GM21737 (cell line): Measurements from ENCODE around the gene NCK2.

Source experiments
- ATAC-seq: cut with Tn5 transposase; IDR thresholded peaks from one replicate; pipeline ENCODE4 v1.9.1; 2021; ENCODE audit warnings: mild to moderate bottlenecking, moderate library complexity; ENCODE audit not compliant: unreplicated experiment

The NCK2 gene

DNA sequence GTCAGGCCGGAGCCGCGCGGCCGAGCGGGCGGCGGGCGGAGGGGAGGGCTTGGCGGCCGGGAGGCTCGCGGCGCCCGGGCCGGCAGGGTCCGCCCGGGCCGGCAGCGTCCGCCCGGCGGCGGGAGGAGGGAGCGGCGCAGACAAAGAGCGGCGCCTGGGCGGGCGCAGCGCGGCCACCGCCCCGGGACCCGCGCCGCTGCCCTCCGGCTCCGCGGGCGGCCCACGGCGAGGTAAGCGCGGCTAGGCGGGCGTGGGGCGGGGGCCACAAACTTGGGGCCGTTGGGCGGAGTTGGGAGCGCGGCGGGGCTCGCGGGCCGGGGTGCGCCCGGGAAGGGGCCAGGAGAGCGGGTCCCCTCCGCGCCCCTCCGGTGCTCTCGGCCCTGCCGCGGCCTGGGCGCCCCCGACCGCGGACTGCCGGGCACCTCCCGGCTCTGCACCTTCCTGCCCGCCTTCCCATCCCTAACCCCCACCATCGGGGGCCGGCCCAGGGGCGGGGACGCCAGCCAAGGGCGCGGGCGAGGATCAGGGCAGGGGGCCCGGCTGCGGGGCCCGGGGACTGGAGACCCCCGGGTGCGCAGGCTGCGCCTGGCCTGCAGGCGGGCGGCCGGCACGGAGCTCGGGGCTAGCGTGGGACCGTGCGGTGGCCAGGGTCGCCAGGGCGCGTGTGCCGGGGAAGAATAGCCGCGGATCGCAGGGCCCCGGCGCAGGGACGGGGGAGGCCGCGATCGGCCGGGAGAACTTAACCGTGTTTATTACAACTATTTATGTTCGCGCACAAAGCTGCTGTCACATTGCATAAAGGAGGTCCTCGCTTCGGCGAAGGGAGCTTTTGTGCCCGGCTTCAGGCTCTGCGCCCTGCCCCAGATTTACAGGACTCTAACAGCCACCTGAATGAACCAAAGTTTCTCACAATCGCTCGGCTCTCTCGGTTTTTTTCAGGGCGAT, at the start of gene NCK2:
NCK2 (plus strand) TSS at position 4 of the 945 bp plus-strand sequence. CDS start 110,152 bp downstream, outside the sequence.
- ATAC-seq, result peak; percentile 16

GRCh38 chr2:105697781-105698449, 46.8 kb upstream of the NCK2 start:
- no peak for ATAC-seq

DNA sequence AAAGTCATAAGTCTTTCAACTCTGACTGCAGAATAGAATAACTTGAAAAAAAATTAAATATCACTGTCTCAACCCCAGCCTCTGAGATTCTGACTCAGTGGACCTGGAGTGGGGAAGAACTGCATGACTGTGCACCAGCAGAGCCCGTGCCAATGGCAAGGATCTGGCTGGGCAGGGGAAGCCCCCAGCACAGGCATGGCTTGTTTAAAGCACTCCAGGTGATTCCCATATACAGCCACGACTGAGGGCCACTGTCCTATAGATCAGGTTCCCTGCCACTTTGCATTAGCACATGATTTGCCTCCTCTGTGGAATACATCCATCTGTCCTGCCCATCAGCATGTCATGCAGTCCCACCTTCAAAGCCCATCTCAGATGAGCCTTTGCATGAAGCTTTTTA, 45.9 kb upstream of the NCK2 start:
- no peak for ATAC-seq

GRCh38 chr2:105701042-105701441, 43.7 kb upstream of the NCK2 start:
- no peak for ATAC-seq

DNA sequence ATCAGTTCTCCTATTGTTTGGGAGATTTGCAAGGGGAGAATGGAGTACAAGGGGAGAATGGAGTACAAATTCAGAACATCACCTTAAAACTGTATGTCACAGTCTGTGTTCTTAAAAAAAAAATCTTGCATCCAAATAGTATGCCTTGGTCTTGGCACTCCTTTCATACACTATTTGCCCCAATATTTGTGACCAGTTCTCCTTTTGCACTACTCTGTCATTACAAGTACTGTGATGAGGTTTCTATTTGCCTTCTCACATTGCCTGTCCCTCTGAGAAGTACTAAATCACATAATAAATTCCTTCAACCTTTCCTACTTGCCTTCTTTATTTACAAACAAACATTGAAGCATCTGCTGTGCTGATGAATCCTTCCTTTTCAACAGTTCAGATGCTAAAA, 36.0 kb upstream of the NCK2 start:
- ATAC-seq, result no peak

DNA sequence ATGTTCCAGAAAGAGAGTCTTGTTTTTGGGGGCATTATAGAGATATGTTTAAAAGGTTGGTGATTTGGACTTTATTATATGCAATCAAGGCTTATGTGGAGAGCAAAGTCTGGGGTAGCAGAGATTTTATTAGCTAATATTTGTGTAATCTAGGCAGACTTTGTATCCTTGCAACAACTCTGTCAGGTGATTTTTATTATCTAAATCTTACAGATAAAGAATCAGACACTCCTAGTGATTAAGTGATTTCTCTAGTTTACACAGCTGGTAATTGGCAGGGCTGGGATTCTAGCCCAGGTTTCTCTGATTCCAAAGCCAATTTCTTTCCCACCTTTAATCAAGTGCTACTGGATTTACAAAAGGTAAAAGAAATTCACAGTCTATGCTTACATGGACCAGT, 33.3 kb upstream of the NCK2 start:
- ATAC-seq, result no peak

GRCh38 chr2:105712166-105712915, 32.4 kb upstream of the NCK2 start:
- ATAC-seq, result no peak

GRCh38 chr2:105712981-105713596, 31.6 kb upstream of the NCK2 start:
- no peak for ATAC-seq

DNA sequence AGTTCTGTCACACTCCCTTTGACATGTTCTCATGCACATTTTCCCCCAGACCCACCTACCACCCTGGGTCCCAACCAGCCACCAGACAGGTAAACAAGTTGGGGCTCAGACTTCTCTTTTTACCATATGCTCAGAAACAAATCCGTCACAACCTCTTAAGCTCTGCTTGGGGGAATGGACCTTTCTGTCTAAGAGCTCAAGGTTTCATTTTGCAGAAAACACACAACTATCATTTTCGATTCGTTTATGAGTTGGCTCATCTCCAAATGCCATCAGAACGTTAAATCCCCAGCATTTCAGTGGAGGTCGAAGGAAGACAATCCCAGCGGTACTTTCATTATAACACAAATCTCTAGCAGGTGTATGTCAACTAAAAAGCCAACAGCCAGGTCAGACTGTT, 30.6 kb upstream of the NCK2 start:
- ATAC-seq, result no peak

DNA sequence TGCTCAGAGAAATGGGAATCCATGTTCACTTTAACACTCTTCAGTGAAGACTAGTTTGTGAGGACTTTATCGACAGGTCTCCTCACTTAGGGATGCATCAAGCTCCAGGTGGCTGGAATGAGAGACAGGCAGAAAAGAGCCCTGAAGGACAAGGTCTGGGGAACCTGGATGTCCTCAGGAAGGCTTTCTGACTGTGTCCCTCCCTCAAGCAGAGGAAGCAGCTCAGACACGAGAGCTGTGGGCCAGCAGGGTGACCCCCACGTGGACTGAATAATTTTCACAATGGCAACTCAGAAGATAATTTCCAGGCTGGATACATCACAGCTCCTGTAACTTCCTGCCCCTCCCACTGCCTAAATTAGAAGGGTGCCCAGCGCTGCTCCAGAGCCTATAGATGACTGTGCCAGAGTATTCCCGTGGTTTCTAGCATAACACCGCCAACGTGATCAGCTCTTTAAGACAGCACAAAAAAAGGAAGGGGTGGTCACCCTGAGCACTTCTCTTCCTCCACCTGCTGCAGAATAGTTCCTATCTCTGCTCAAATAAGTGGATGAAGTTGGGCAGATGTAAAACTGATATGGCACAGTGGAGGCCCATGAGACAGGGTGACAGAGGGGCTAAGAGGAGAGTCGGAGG, 25.7 kb upstream of the NCK2 start:
- ATAC-seq, result no peak

DNA sequence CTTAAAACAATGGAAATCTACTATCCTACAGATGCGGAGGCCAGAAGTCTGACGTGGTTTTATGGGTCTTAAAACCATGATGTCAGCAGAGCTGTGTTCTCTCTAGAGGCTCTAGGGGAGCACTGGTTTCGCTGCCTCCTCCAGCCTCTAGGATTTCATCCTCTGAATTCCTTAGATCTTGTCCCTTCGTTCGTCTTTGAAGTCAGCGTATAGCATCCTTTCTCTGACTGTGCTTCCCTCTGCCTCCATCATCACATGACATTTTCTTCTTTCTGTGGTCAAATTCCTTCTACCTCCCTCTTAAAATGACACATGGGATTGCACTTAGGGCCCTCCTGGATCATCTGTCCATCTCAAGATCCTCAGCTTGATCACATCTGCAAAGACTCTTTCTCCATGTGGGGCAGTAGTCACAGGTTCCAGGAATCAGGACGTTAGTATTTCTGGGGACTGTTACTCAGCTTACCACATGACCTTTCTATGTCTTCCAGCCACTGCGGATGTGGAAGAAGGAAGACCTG, 22.7 kb upstream of the NCK2 start:
- no peak for ATAC-seq

- no peak for ATAC-seq
Measured at GRCh38 chr2:105722726-105723297, 21.9 kb upstream of the NCK2 start.

GRCh38 chr2:105723431-105723830, 21.3 kb upstream of the NCK2 start:
- no peak for ATAC-seq

DNA sequence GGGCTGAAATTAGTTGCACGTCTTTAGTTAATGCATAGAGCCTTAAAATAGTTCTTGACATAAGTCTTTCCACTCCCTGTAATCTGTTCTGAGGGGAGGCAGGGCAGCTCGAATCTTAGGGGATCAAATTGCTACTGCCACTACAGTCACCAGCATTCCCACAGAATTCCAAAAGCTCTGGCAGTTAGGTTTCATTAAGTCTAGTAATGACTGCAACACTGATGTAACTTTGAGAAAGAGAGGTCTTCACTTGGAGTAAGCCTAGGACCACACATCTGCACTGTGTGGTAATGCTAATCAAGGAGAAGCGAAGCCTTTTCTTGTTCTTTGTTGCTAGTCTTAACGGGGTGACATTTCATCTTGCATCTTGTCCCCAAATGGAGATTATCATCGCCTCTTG, 19.3 kb upstream of the NCK2 start:
- ATAC-seq, result no peak

DNA sequence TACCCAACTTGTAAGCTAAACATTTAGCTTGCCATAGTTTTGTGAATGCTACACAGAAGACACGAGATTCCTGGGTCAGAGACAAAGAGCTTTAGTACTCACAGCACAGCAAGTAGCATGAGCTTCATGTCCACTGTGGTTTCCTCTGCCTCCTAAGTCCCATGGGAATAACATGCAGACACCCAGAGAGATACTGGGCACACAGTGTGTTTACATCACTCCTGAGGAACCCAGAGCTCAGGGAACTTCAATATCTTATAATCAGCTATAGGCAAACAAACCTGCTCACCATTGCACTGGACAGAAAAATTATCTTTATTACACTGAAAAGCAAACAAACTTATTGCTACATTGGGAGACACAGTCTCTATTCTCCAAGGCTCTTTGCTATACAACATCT, 14.5 kb upstream of the NCK2 start:
- ATAC-seq, result no peak

DNA sequence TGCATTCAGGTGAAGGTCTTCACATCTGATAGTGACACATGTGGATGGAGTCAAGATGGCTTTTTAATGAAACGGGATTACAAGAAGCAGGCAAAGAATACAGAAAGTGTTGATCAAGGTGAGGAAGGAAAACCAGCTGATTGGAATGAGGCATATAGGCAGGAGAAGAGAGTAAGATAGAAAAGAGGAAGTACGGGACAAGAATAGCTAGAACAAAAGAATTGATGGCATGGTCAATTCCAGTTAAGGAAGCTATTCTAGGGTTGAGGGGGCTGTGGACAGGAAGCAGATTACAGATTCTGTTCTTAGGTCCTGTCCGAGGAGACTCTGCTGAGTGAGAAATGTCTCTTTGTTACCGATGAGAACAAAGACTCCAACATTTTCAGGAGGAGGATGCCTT, 13.2 kb upstream of the NCK2 start:
- no peak for ATAC-seq

DNA sequence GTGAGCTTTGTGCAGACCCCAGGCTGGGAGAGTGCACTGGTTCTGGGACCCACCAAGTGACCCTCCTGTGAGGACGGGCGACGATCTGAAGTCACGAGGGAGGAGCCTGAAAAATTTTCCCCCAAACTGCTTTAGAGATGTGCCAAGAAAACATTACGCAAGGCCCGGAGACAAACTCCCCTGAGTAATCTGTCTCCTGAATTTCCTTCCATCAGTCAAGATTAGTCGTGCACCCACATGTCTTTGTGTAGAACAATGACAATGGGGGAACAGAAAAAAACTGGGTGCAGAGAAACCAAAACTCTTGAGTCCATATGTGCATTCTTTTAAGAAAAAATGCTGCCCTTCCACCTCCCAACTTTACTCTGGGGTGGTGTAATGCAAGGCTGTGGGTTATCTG, 12.6 kb upstream of the NCK2 start:
- no peak for ATAC-seq

DNA sequence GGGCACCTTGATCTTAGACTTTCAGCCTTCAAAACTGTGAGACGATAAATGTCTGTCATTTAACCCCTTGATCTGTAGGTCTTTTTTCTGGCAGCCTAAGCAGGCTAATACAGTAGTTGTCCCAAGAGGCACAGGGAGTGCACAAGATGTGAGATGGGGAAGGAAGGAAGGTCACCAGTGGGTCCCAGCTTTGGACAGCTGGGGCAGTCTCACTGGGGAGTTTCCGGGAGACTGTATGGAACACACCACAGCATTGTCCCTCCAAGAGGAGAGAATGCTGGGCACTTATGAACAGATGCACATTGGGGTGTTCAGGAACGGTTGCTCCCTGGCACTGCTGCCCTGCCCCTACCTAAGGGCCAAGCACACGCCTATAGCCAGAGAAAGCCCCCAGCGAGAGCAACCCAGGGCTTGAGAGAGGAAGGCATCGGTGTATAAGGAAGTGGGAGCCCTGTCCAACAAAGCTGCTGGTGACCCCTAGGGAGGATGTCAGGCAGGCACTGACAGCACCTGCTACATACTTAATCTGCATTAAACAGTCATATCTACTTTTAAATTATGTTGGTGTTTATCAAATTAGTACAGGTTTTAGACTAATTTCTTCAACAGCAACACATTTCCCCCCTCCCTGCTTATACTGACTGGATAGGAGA, 11.6 kb upstream of the NCK2 start:
- no peak for ATAC-seq

GRCh38 chr2:105733875-105734274, 10.8 kb upstream of the NCK2 start:
- no peak for ATAC-seq
